ENCODE measurements around the gene PPM1F.

Gene PPM1F

DNA sequence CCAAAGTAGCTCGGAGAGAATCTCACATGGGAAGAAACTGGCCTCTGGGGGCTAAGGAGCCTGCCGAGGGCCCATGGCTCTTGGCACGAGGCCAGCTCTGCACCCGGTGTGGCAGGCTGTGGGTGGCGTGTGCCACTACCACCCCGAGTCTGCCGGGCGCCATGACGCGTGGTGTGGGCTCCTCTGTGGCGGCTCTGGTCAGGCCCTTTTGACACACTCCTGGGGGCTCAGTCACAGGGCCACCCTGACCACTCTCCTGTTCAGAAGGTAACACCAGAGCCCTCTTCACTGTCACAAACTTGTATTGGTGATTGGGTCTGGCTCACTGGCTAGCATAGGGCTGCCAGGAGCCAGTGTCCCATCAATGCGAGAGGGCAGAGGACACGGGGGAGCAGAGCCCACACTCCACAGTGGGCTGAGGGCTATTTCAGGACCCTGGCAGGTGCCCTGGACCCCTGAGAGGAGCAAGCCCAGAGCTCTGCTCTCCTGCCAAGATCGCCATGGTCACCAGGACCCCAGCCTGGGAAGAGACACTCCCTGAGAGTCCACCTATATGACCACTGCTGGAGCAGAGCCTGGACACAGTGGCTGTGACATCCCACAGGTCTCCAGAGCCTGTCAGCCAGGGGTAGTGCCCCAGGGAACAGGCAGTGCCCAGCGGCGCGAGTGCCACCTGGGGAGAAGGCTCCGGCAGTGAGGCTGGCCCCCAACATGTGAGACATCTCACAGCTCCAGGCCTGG, 8.6 kb upstream of the PPM1F start:
- WGBS (ENCODE audit: extremely low coverage, insufficient coverage, low lambda C conversion rate), result no CpG with 5 or more reads among the region's 18 CpGs
- H3K27me3 ChIP-seq (ENCODE audit: insufficient read depth, low read length, poor library complexity), result no peaks in the 10 kb centered on the region
- no peak overlapping the region for H3K4ac ChIP-seq (ENCODE audit: low read depth, low read length)
- no peak overlapping the region for H3K18ac ChIP-seq (ENCODE audit: low read length)
- no peak overlapping the region for H4K8ac ChIP-seq (ENCODE audit: low read depth, low read length)
- H4K5ac ChIP-seq (ENCODE audit: low read length), result no peak overlapping the region
- no peak overlapping the region for H2AK5ac ChIP-seq (ENCODE audit: low read length)
- DNase-seq, result no peak
- H3K27ac ChIP-seq (ENCODE audit: low read depth, low read length), result no peak overlapping the region
- H3K79me2 ChIP-seq (ENCODE audit: control insufficient read depth, insufficient read depth, low read length), result no peaks in the 10 kb centered on the region
- H3K4me3 ChIP-seq (ENCODE audit: low read length), result no peak overlapping the region
- H3K9ac ChIP-seq (ENCODE audit: low read length), result no peak overlapping the region
- no peak overlapping the region for H2BK5ac ChIP-seq (ENCODE audit: low read length)
- H3K56ac ChIP-seq (ENCODE audit: low read length), result no peak overlapping the region
- no peak overlapping the region for H3K23ac ChIP-seq (ENCODE audit: low read length)
- no peak overlapping the region for H3K4me2 ChIP-seq (ENCODE audit: low read length)
- H2BK15ac ChIP-seq (replicated peaks; ENCODE audit: low read depth), result no peak overlapping the region
- H3K4me1 ChIP-seq (ENCODE audit: control insufficient read depth, low read depth, low read length), result no peaks in the 10 kb centered on the region
- H3K36me3 ChIP-seq (ENCODE audit: control insufficient read depth, insufficient read depth, low read length), result peaks cover 10% of the 10 kb centered on the region
- H2BK120ac ChIP-seq (ENCODE audit: low read depth, low read length), result no peak overlapping the region
- H3K79me1 ChIP-seq (ENCODE audit: low read length), result no peaks in the 10 kb centered on the region

DNA sequence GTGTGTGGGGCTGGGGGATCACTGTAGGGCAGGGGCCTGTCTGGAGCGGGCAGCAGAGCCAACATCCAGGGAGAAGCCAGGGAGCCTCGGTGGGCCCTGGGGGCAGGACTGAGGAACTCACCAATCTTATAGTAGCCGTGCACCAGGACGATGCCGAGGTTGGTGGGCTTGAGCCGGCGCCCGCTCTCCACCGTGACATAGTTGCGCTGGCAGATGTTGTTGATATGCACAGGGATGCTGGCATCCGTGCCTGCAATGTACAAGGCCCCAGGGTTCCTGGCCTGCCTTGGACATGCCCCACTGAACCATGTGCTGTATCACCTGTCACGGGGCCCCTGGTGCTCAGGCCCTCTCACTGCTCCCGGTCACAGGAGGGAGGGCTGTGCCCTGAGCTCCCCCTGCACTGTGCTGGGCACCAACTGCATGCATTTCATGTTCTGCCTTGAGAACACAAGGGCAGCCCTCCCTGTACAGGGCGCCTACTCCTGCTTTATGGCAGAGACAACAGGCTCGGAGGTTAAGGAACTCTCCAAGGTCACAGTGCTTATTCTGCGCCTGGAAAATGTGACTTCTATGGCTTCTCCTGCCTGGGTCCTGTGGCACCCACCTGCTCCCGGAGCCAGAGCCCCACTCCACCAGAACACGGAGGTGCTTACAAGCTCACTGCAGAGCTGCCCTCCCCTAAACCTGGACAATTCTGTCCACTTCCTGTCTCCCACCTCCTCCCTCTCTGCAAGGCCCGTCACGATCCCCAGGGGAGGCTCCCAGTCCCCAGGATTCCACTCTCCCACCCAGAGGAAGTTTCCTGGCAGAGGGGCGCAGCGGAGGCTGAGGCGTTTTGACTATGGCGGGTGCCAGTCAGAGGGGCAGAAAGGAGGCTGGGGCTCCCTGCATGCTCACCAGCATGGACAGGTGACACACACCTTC, 7.8 kb upstream of the PPM1F start:
- no peak overlapping the region for H3K4ac ChIP-seq (ENCODE audit: low read depth, low read length)
- H3K4me1 ChIP-seq (ENCODE audit: control insufficient read depth, low read depth, low read length), result no peaks in the 10 kb centered on the region
- H3K23ac ChIP-seq (ENCODE audit: low read length), result no peak overlapping the region

DNA sequence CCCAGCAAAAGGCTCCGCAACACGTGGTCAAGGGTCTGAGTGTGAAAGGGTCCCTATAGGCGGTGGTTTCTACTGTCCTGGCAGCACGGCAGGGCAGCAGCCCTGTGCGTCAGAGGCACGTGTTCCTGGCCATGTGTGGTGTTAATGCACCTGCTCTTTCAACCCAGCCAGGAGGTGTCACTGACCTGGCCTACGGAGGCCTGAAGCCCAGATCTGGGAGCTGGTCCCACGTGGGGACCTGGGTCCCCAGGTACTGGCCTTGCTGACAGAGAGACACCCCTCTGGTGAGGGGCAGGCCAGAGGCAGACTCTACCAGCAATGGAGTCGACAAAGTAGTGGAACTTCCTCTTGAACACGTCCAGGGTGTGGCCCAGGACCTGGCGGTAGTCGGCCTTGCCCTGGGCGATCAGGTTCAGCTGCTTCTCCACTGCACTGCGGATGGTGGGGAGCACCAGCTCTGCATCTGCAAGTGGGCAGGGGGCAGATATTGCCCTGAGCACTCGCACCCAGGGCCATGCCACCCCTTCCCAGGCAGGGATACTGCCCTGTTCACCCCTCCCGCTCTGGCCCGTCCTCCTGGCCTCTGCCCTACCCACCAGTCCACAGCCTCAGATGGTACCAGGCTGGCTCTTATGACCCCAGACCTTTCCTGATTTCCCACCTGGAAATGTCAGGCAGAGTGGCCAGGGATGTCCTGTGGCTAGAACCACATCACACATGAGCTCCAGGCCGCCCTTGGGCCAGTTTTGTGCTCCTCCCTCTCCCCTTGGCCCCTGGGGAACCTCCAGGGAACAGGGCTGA, 6.8 kb upstream of the PPM1F start:
- Histone ChIP-seq H3K4me1 (ENCODE audit: control insufficient read depth, low read depth, low read length) (no peaks in the 10 kb centered on the region), H3K79me1 (ENCODE audit: low read length) (no peaks in the 10 kb centered on the region), H3K36me3 (ENCODE audit: control insufficient read depth, insufficient read depth, low read length) (peaks cover 5% of the 10 kb centered on the region), H3K18ac (ENCODE audit: low read length) (no peak overlapping the region), H3K79me2 (ENCODE audit: control insufficient read depth, insufficient read depth, low read length) (no peaks in the 10 kb centered on the region), H3K4ac (ENCODE audit: low read depth, low read length) (no peak overlapping the region), H3K4me2 (ENCODE audit: low read length) (no peak overlapping the region), H3K4me3 (ENCODE audit: low read length) (no peak overlapping the region), H4K8ac (ENCODE audit: low read depth, low read length) (no peak overlapping the region), H4K5ac (ENCODE audit: low read length) (no peak overlapping the region), H2AK5ac (ENCODE audit: low read length) (no peak overlapping the region), H2BK120ac (ENCODE audit: low read depth, low read length) (no peak overlapping the region), H2BK15ac (replicated peaks; ENCODE audit: low read depth) (no peak overlapping the region), H3K27me3 (ENCODE audit: insufficient read depth, low read length, poor library complexity) (no peaks in the 10 kb centered on the region), H3K56ac (ENCODE audit: low read length) (no peak overlapping the region), H3K9ac (ENCODE audit: low read length) (no peak overlapping the region), H3K23ac (ENCODE audit: low read length) (no peak overlapping the region), H3K27ac (ENCODE audit: low read depth, low read length) (no peak overlapping the region), H2BK5ac (ENCODE audit: low read length) (no peak overlapping the region)
- no peak for DNase-seq
- no CpG with 5 or more reads among the region's 18 CpGs for WGBS (ENCODE audit: extremely low coverage, insufficient coverage, low lambda C conversion rate)

More for the DNA sequence above, 7.8 kb upstream of the PPM1F start:
- Histone ChIP-seq H3K18ac (ENCODE audit: low read length) (no peak overlapping the region), H3K4me3 (ENCODE audit: low read length) (no peak overlapping the region), H4K5ac (ENCODE audit: low read length) (no peak overlapping the region), H3K4me2 (ENCODE audit: low read length) (no peak overlapping the region), H3K56ac (ENCODE audit: low read length) (no peak overlapping the region), H3K79me2 (ENCODE audit: control insufficient read depth, insufficient read depth, low read length) (no peaks in the 10 kb centered on the region), H4K8ac (ENCODE audit: low read depth, low read length) (no peak overlapping the region), H2BK15ac (replicated peaks; ENCODE audit: low read depth) (no peak overlapping the region), H3K36me3 (ENCODE audit: control insufficient read depth, insufficient read depth, low read length) (peaks cover 10% of the 10 kb centered on the region), H3K27me3 (ENCODE audit: insufficient read depth, low read length, poor library complexity) (no peaks in the 10 kb centered on the region), H2BK5ac (ENCODE audit: low read length) (no peak overlapping the region), H3K79me1 (ENCODE audit: low read length) (no peaks in the 10 kb centered on the region), H3K27ac (ENCODE audit: low read depth, low read length) (no peak overlapping the region), H2AK5ac (ENCODE audit: low read length) (no peak overlapping the region), H3K9ac (ENCODE audit: low read length) (no peak overlapping the region), H2BK120ac (ENCODE audit: low read depth, low read length) (no peak overlapping the region)
- WGBS (ENCODE audit: extremely low coverage, insufficient coverage, low lambda C conversion rate), result no CpG with 5 or more reads among the region's 24 CpGs
- no peak for DNase-seq

DNA sequence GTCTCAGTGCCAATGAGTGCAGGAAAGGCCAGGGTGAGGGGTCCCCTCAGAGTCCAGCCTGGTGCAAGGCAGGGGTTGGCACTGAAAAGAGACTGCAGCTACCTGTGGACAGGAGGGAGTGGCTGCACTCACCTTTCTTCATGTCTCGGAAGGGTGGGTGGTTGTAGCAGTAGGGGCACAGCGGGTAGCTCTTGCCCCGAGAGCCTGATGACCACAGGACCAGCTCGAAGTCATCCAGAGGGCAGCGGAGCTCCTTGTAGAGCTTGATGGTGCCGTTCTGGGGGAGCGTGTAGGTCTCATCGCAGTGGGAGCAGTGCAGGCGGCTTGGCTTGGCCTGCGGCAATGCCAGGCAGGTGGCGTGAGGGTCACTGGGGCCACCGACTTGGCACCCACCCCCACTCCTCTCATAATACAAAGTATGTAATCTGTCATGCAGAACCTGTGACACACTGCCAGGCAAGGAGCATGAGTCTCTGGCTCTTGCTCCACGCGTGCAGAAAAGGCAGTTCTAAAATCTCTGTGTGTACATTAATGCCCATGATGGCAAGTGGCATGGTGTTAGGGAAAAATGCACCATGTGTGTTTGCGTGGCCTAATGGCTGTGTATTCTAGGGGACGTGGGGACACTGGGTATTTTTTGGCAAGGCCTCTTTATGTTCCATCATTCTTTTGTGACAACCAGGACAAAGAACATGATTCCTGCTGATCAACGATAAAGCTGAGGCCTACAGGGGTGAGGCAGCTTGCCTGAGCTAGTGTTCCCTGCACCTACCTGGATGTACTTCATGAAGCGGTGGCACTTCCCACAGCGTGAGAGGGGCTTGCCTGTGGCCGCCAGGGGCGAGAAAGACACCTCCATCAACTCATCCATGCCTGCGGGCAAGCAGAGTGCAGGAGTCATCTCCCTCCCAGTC, 6.0 kb upstream of the PPM1F start:
- no peak overlapping the region for H4K8ac ChIP-seq (ENCODE audit: low read depth, low read length)
- no peak overlapping the region for H4K5ac ChIP-seq (ENCODE audit: low read length)
- no peak overlapping the region for H2AK5ac ChIP-seq (ENCODE audit: low read length)
- H3K27me3 ChIP-seq (ENCODE audit: insufficient read depth, low read length, poor library complexity), result no peaks in the 10 kb centered on the region
- H3K18ac ChIP-seq (ENCODE audit: low read length), result no peak overlapping the region
- H2BK15ac ChIP-seq (replicated peaks; ENCODE audit: low read depth), result no peak overlapping the region
- no peak overlapping the region for H3K27ac ChIP-seq (ENCODE audit: low read depth, low read length)
- no peaks in the 10 kb centered on the region for H3K4me1 ChIP-seq (ENCODE audit: control insufficient read depth, low read depth, low read length)
- no peak overlapping the region for H3K23ac ChIP-seq (ENCODE audit: low read length)
- no CpG with 5 or more reads among the region's 22 CpGs for WGBS (ENCODE audit: extremely low coverage, insufficient coverage, low lambda C conversion rate)
- H2BK120ac ChIP-seq (ENCODE audit: low read depth, low read length), result no peak overlapping the region
- H3K4me3 ChIP-seq (ENCODE audit: low read length), result no peak overlapping the region
- no peak overlapping the region for H2BK5ac ChIP-seq (ENCODE audit: low read length)
- H3K9ac ChIP-seq (ENCODE audit: low read length), result no peak overlapping the region
- H3K4me2 ChIP-seq (ENCODE audit: low read length), result no peak overlapping the region
- H3K79me1 ChIP-seq (ENCODE audit: low read length), result no peaks in the 10 kb centered on the region
- DNase-seq, result no peak
- no peaks in the 10 kb centered on the region for H3K79me2 ChIP-seq (ENCODE audit: control insufficient read depth, insufficient read depth, low read length)
- peaks cover 5% of the 10 kb centered on the region for H3K36me3 ChIP-seq (ENCODE audit: control insufficient read depth, insufficient read depth, low read length)
- H3K4ac ChIP-seq (ENCODE audit: low read depth, low read length), result no peak overlapping the region
- H3K56ac ChIP-seq (ENCODE audit: low read length), result no peak overlapping the region

DNA sequence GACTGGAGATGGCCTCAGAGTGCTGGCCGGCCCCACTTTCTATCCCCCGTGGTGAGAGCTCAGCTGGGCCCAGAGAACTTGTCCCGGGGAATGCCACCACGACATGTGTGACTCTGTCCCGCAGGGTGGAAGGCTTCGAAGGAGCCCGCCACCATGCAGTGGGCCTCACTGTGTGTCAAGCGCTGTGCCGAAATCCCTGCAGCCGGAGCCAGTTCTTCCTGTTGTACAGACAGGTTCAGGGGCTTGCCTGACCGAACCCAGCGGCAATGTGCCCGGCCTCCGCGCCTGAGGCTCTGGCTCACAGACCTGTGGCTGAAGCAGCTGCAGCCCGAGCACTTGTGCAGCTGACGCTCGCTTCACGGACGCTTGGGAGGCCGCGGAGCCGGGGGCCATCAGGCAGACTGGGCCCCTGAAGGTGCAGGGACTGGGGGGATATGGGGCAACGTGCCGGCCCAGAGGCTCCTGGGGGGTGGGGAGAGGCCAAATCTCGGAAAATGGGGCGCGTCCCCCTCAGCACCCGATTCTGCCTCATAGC, 650 bp downstream of the PPM1F start:
- Histone ChIP-seq H3K27ac (ENCODE audit: low read depth, low read length) (no peak overlapping the region), H3K4me3 (ENCODE audit: low read length) (peak overlapping the region; percentile 90), H3K23ac (ENCODE audit: low read length) (peak overlapping the region; percentile 80), H3K27me3 (ENCODE audit: insufficient read depth, low read length, poor library complexity) (no peaks in the 10 kb centered on the region), H2BK5ac (ENCODE audit: low read length) (no peak overlapping the region), H3K79me2 (ENCODE audit: control insufficient read depth, insufficient read depth, low read length) (no peaks in the 10 kb centered on the region), H3K9ac (ENCODE audit: low read length) (peak overlapping the region; percentile 97), H3K4me1 (ENCODE audit: control insufficient read depth, low read depth, low read length) (peaks cover 4% of the 10 kb centered on the region), H3K4me2 (ENCODE audit: low read length) (peak overlapping the region; percentile 92), H3K18ac (ENCODE audit: low read length) (peak overlapping the region; percentile 64), H3K79me1 (ENCODE audit: low read length) (no peaks in the 10 kb centered on the region), H4K8ac (ENCODE audit: low read depth, low read length) (peak overlapping the region; percentile 31), H3K4ac (ENCODE audit: low read depth, low read length) (no peak overlapping the region), H2BK15ac (replicated peaks; ENCODE audit: low read depth) (no peak overlapping the region), H2AK5ac (ENCODE audit: low read length) (no peak overlapping the region), H3K56ac (ENCODE audit: low read length) (peak overlapping the region; percentile 98), H2BK120ac (ENCODE audit: low read depth, low read length) (no peak overlapping the region), H3K36me3 (ENCODE audit: control insufficient read depth, insufficient read depth, low read length) (no peaks in the 10 kb centered on the region), H4K5ac (ENCODE audit: low read length) (no peak overlapping the region)
- WGBS (ENCODE audit: extremely low coverage, insufficient coverage, low lambda C conversion rate), result no CpG with 5 or more reads among the region's 29 CpGs
- peak; percentile 53 for DNase-seq

Measured in mesendoderm (in vitro differentiated cells).